HUES48 (cell line): Measurements from ENCODE around the gene GALNT17.
"Not testable (repeated sequence)": the region's sequence is repeated elsewhere in the genome, so short reads cannot be mapped to it uniquely, and the experiment has no call there.

Source experiments
- H3K27ac ChIP-seq: one replicate; pipeline ENCODE4 v1.7.0; 2013; ENCODE audit warnings: low read depth, low read length, inconsistent platforms
- H3K27me3 ChIP-seq: 2 replicates; pipeline ENCODE4 v1.6.1; 2013; ENCODE audit warnings: mild to moderate bottlenecking, low read length; ENCODE audit not compliant: control insufficient read depth, insufficient read depth
- H3K36me3 ChIP-seq: 2 replicates; pipeline ENCODE4 v1.6.1; 2013; ENCODE audit warnings: low read length; ENCODE audit not compliant: control insufficient read depth, insufficient read depth
- H3K4me1 ChIP-seq: 2 replicates; pipeline ENCODE4 v1.6.1; 2013; ENCODE audit warnings: mild to moderate bottlenecking, low read length; ENCODE audit not compliant: control insufficient read depth, insufficient read depth
- H3K4me3 ChIP-seq: 2 replicates; pipeline ENCODE4 v1.5.1; 2013; ENCODE audit warnings: mild to moderate bottlenecking, low read depth, low read length
- H3K9ac ChIP-seq: 2 replicates; pipeline ENCODE4 v1.6.1; 2013; ENCODE audit warnings: mild to moderate bottlenecking, low read depth, low read length, moderate library complexity
- H3K9me3 ChIP-seq: 2 replicates; pipeline ENCODE4 v1.6.1; 2013; ENCODE audit warnings: low read length; ENCODE audit not compliant: control insufficient read depth, insufficient read depth

Gene GALNT17

GRCh38 chr7:71261066-71261465, 129.1 kb downstream of the GALNT17 start:
- H3K36me3 ChIP-seq, result no peaks in the 10 kb centered on the region; the same call in 1 of the 2 replicates
- peaks cover 15% of the 10 kb centered on the region for H3K9me3 ChIP-seq
- H3K4me3 ChIP-seq, result no peak overlapping the region
- H3K9ac ChIP-seq, result no peak overlapping the region
- H3K27me3 ChIP-seq, result no peaks in the 10 kb centered on the region
- no peaks in the 10 kb centered on the region for H3K4me1 ChIP-seq
- H3K27ac ChIP-seq, result no peak overlapping the region

- not testable (repeated sequence) for H3K4me3 ChIP-seq, H3K27me3 ChIP-seq, H3K9ac ChIP-seq, H3K9me3 ChIP-seq, H3K27ac ChIP-seq, H3K36me3 ChIP-seq
- H3K4me1 ChIP-seq, result peaks cover 13% of the 10 kb centered on the region
These were observed 130.9 kb downstream of the GALNT17 start for GRCh38 chr7:71262834-71263233.

GRCh38 chr7:71264005-71264404, 132.1 kb downstream of the GALNT17 start:
- Histone ChIP-seq H3K36me3 (no peaks in the 10 kb centered on the region; the same call in 1 of the 2 replicates), H3K9me3 (peaks cover 9% of the 10 kb centered on the region), H3K4me3 (no peak overlapping the region), H3K4me1 (peaks cover 16% of the 10 kb centered on the region), H3K9ac (no peak overlapping the region), H3K27ac (no peak overlapping the region), H3K27me3 (no peaks in the 10 kb centered on the region)

- Histone ChIP-seq H3K9ac (no peak overlapping the region), H3K27ac (no peak overlapping the region), H3K9me3 (peaks cover 9% of the 10 kb centered on the region), H3K36me3 (no peaks in the 10 kb centered on the region; the same call in 1 of the 2 replicates), H3K27me3 (no peaks in the 10 kb centered on the region), H3K4me1 (peaks cover 16% of the 10 kb centered on the region), H3K4me3 (no peak overlapping the region)
These were observed 135.0 kb downstream of the GALNT17 start for GRCh38 chr7:71266912-71267311.

- H3K36me3 ChIP-seq, result no peaks in the 10 kb centered on the region; the same call in 1 of the 2 replicates
- H3K27ac ChIP-seq, result peak overlapping the region; percentile 69
- H3K4me3 ChIP-seq, result no peak overlapping the region
- H3K9ac ChIP-seq, result no peak overlapping the region
- H3K4me1 ChIP-seq, result peaks cover 16% of the 10 kb centered on the region
- no peaks in the 10 kb centered on the region for H3K27me3 ChIP-seq
- H3K9me3 ChIP-seq, result peaks cover 9% of the 10 kb centered on the region
These were observed 136.0 kb downstream of the GALNT17 start for GRCh38 chr7:71267734-71268469.

- no peak overlapping the region for H3K27ac ChIP-seq
- no peak overlapping the region for H3K9ac ChIP-seq
- no peaks in the 10 kb centered on the region; the same call in 1 of the 2 replicates for H3K36me3 ChIP-seq
- H3K4me1 ChIP-seq, result peaks cover 16% of the 10 kb centered on the region
- H3K27me3 ChIP-seq, result no peaks in the 10 kb centered on the region
- peaks cover 5% of the 10 kb centered on the region for H3K9me3 ChIP-seq
- no peak overlapping the region for H3K4me3 ChIP-seq
These were observed 138.6 kb downstream of the GALNT17 start for GRCh38 chr7:71270558-71270957.

GRCh38 chr7:71271203-71271602, 139.3 kb downstream of the GALNT17 start:
- H3K9ac ChIP-seq, result no peak overlapping the region

GRCh38 chr7:71272509-71273490, 140.9 kb downstream of the GALNT17 start:
- no peaks in the 10 kb centered on the region for H3K27me3 ChIP-seq
- peaks cover 3% of the 10 kb centered on the region for H3K4me1 ChIP-seq
- no peaks in the 10 kb centered on the region for H3K36me3 ChIP-seq
- H3K9me3 ChIP-seq, result no peaks in the 10 kb centered on the region
- H3K27ac ChIP-seq, result no peak overlapping the region
- H3K9ac ChIP-seq, result no peak overlapping the region
- H3K4me3 ChIP-seq, result no peak overlapping the region

More at GRCh38 chr7:71271203-71271602, 139.3 kb downstream of the GALNT17 start:
- Histone ChIP-seq H3K4me1 (peaks cover 16% of the 10 kb centered on the region), H3K4me3 (no peak overlapping the region), H3K27ac (no peak overlapping the region), H3K9me3 (no peaks in the 10 kb centered on the region), H3K36me3 (no peaks in the 10 kb centered on the region), H3K27me3 (no peaks in the 10 kb centered on the region)

GRCh38 chr7:71278257-71278656, 146.3 kb downstream of the GALNT17 start:
- H3K4me1 ChIP-seq, result no peaks in the 10 kb centered on the region
- no peak overlapping the region for H3K4me3 ChIP-seq
- no peak overlapping the region for H3K27ac ChIP-seq

GRCh38 chr7:71281261-71281660, 149.3 kb downstream of the GALNT17 start:
- Histone ChIP-seq H3K4me1 (peaks cover 15% of the 10 kb centered on the region), H3K27ac (no peak overlapping the region), H3K27me3 (no peaks in the 10 kb centered on the region), H3K9me3 (no peaks in the 10 kb centered on the region), H3K9ac (no peak overlapping the region), H3K36me3 (no peaks in the 10 kb centered on the region), H3K4me3 (no peak overlapping the region)

More at GRCh38 chr7:71278257-71278656, 146.3 kb downstream of the GALNT17 start:
- Histone ChIP-seq H3K36me3 (no peaks in the 10 kb centered on the region), H3K27me3 (no peaks in the 10 kb centered on the region), H3K9ac (no peak overlapping the region), H3K9me3 (no peaks in the 10 kb centered on the region)

- Histone ChIP-seq H3K4me3 (no peak overlapping the region), H3K9me3 (no peaks in the 10 kb centered on the region), H3K27ac (no peak overlapping the region), H3K27me3 (no peaks in the 10 kb centered on the region), H3K9ac (no peak overlapping the region), H3K4me1 (peaks cover 18% of the 10 kb centered on the region), H3K36me3 (no peaks in the 10 kb centered on the region)
These were observed 151.9 kb downstream of the GALNT17 start for GRCh38 chr7:71283802-71284201.
